Endothelial cell (in vitro differentiated cells): ENCODE measurements around the gene MAN2B2. TPM values are rescaled to one million over a fixed set of nuclear protein-coding genes. Genes with fewer than 3 reads are reported as not detected.

Experiments used
- DNase-seq: peaks from one replicate; pipeline ENCODE4 v3.0.0; 2021; ENCODE audit warnings: low spot score
- H3K27ac Mint-ChIP-seq: one replicate; pipeline ENCODE4 v1.8.0; 2021; ENCODE audit warnings: mixed read lengths, inconsistent platforms; ENCODE audit not compliant: unreplicated experiment
- H3K27me3 Mint-ChIP-seq: one replicate; pipeline ENCODE4 v1.8.0; 2021; ENCODE audit warnings: mild to moderate bottlenecking, moderate library complexity, mixed read lengths, inconsistent platforms; ENCODE audit not compliant: unreplicated experiment
- H3K36me3 Mint-ChIP-seq: one replicate; pipeline ENCODE4 v1.8.0; 2021; ENCODE audit warnings: mild to moderate bottlenecking, low read depth, mixed read lengths, inconsistent platforms; ENCODE audit not compliant: unreplicated experiment
- H3K4me1 Mint-ChIP-seq: one replicate; pipeline ENCODE4 v1.8.0; 2021; ENCODE audit warnings: mild to moderate bottlenecking, mixed read lengths, inconsistent platforms; ENCODE audit not compliant: unreplicated experiment
- H3K4me3 Mint-ChIP-seq: one replicate; pipeline ENCODE4 v1.8.0; 2021; ENCODE audit warnings: mild to moderate bottlenecking, mixed read lengths, inconsistent platforms; ENCODE audit not compliant: unreplicated experiment
- H3K9me3 Mint-ChIP-seq: one replicate; pipeline ENCODE4 v1.8.0; 2021; ENCODE audit warnings: mixed read lengths, inconsistent platforms; ENCODE audit not compliant: unreplicated experiment
- total RNA-seq: library from RNA; stranded (reverse); fragmentation: NEBNext Ultra II Directional; extraction: Animal tissue kit (Norgen Biotek cat#: 25700); gene quantifications from one replicate; pipeline ENCODE4 v1.2.1, GENCODE V29; 2021; ENCODE audit not compliant: unreplicated experiment
- TF ChIP-seq, protein P1 (sequence below): fragments of 200-600 bp; sonication (generic); IDR thresholded peaks from one replicate; pipeline ENCODE4 v1.5.0; 2021; ENCODE audit warnings: antibody characterized with exemption; ENCODE audit not compliant: unreplicated experiment

Gene MAN2B2
- total RNA-seq, 1 donor from 2014 or later: 12.5 TPM

DNA sequence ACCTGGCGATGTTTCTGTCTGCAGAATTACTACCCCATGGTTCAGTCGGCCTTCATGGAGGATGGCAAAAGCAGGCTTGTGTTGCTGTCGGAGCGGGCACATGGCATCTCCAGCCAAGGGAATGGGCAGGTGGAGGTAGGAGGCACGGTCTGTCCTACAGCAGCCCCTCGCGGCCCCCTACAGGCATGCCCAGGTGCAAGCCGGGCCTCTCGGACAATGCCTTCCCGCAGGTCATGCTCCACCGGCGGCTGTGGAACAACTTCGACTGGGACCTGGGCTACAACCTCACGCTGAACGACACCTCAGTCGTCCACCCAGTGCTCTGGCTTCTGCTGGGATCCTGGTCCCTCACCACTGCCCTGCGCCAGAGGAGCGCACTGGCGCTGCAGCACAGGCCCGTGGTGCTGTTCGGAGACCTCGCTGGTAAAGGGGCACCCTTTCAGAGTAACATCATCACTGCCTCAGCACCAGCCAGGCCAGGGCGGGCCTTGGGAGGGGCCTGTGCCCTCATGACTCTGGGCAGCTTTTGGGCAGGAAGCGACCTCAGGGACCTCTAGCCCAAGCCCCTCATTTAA, 36.0 kb downstream of the MAN2B2 start:
- no peak overlapping the region for H3K4me3 Mint-ChIP-seq
- no peaks in the 10 kb centered on the region for H3K9me3 Mint-ChIP-seq
- H3K36me3 Mint-ChIP-seq: peaks cover 11% of the 10 kb centered on the region
- TF ChIP-seq, protein P1, sequence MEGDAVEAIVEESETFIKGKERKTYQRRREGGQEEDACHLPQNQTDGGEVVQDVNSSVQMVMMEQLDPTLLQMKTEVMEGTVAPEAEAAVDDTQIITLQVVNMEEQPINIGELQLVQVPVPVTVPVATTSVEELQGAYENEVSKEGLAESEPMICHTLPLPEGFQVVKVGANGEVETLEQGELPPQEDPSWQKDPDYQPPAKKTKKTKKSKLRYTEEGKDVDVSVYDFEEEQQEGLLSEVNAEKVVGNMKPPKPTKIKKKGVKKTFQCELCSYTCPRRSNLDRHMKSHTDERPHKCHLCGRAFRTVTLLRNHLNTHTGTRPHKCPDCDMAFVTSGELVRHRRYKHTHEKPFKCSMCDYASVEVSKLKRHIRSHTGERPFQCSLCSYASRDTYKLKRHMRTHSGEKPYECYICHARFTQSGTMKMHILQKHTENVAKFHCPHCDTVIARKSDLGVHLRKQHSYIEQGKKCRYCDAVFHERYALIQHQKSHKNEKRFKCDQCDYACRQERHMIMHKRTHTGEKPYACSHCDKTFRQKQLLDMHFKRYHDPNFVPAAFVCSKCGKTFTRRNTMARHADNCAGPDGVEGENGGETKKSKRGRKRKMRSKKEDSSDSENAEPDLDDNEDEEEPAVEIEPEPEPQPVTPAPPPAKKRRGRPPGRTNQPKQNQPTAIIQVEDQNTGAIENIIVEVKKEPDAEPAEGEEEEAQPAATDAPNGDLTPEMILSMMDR: no peak
- H3K4me1 Mint-ChIP-seq: no peaks in the 10 kb centered on the region
- H3K27ac Mint-ChIP-seq: no peak overlapping the region
- peaks cover 4% of the 10 kb centered on the region for H3K27me3 Mint-ChIP-seq
- no peak for DNase-seq

GRCh38 chr4:6612961-6613675, 38.1 kb downstream of the MAN2B2 start:
- Mint-ChIP-seq H3K9me3 (no peaks in the 10 kb centered on the region), H3K4me3 (no peak overlapping the region), H3K36me3 (peaks cover 11% of the 10 kb centered on the region), H3K27me3 (peaks cover 4% of the 10 kb centered on the region), H3K4me1 (no peaks in the 10 kb centered on the region), H3K27ac (no peak overlapping the region)
- TF ChIP-seq, protein P1: no peak
- DNase-seq: no peak

DNA sequence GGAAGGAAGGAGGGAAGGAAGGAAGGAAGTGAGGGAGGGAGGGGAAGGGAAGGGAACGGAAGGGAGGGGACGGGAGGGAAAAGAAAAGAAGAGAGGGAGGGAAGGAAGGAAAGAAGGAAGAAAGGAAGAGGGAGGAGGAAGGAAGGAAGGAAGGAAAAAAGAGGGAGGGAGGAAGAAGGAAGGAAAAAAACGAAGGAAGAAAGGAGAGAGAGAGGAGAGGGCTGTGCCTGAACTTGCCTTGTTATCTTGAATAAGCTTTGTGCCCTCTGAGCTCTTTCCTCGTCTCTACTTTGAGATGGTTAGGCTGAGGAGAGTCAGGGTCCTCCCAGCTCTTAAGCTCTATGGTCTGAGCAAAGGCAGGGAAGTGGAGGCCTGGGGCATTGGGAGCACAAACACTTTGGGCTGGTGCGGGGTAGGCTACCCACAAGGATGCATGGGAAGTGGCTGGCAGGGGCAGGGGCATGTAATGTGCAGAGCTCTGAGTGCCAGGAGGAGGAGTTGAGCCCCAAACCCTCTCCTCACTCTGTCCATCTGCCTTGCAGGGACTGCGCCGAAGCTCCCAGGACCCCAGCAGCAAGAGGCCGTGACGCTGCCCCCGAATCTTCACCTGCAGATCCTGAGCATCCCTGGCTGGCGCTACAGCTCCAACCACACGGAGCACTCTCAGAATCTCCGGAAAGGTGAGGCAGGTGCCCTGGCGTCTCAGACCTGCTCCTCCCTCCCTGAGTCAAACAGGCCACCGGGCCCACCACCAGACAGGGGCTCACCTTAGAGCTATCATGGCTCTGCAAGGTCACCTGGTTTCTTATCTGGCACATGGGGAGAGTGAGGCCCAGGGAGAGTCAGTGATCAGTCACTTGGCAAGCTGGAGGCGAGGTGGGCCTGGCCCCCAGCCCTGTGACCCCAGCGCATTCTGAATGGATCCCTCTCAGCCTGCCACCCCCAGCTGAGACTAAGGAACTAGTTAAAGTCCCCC, 39.0 kb downstream of the MAN2B2 start:
- Mint-ChIP-seq H3K27me3 (peaks cover 4% of the 10 kb centered on the region), H3K4me3 (no peak overlapping the region), H3K27ac (no peak overlapping the region), H3K36me3 (peaks cover 14% of the 10 kb centered on the region), H3K9me3 (no peaks in the 10 kb centered on the region), H3K4me1 (no peaks in the 10 kb centered on the region)
- TF ChIP-seq, protein P1: no peak
- DNase-seq: no peak

GRCh38 chr4:6614701-6615230, 39.8 kb downstream of the MAN2B2 start:
- Mint-ChIP-seq H3K4me1 (no peaks in the 10 kb centered on the region), H3K9me3 (no peaks in the 10 kb centered on the region), H3K27ac (no peak overlapping the region), H3K4me3 (no peak overlapping the region), H3K27me3 (peaks cover 4% of the 10 kb centered on the region), H3K36me3 (peaks cover 14% of the 10 kb centered on the region)
- TF ChIP-seq, protein P1: no peak
- no peak for DNase-seq
